HG02943 (cell line): Measurements from ENCODE around the gene CREB5.

Source experiments
- ATAC-seq: cut with Tn5 transposase; IDR thresholded peaks from one replicate; pipeline ENCODE4 v1.9.1; 2021; ENCODE audit warnings: mild to moderate bottlenecking, low read depth, moderate library complexity; ENCODE audit not compliant: unreplicated experiment

Gene CREB5

GRCh38 chr7:28724563-28724962 lies 312.2 kb downstream of the CREB5 start:
- no peak for ATAC-seq

GRCh38 chr7:28725045-28725642 lies 312.8 kb downstream of the CREB5 start:
- no peak for ATAC-seq

GRCh38 chr7:28725911-28726310 lies 313.6 kb downstream of the CREB5 start:
- no peak for ATAC-seq

- ATAC-seq: no peak
Observed at GRCh38 chr7:28726555-28726954, 314.2 kb downstream of the CREB5 start.

GRCh38 chr7:28729281-28729680 lies 317.0 kb downstream of the CREB5 start:
- no peak for ATAC-seq

GRCh38 chr7:28729727-28730126 lies 317.4 kb downstream of the CREB5 start:
- no peak for ATAC-seq

- no peak for ATAC-seq
Observed at GRCh38 chr7:28731092-28731658, 318.9 kb downstream of the CREB5 start.

- no peak for ATAC-seq
Observed at GRCh38 chr7:28732071-28732869, 320.0 kb downstream of the CREB5 start.

GRCh38 chr7:28733035-28733434 lies 320.7 kb downstream of the CREB5 start:
- ATAC-seq: no peak

- ATAC-seq: no peak
Observed at GRCh38 chr7:28738412-28738811, 326.1 kb downstream of the CREB5 start.

- ATAC-seq: no peak
Observed at GRCh38 chr7:28739128-28739527, 326.8 kb downstream of the CREB5 start.

- ATAC-seq: no peak
Observed at GRCh38 chr7:28739826-28740225, 327.5 kb downstream of the CREB5 start.

- ATAC-seq: no peak
Observed at GRCh38 chr7:28744951-28745350, 332.6 kb downstream of the CREB5 start.

GRCh38 chr7:28745351-28745750 lies 333.0 kb downstream of the CREB5 start:
- no peak for ATAC-seq

- ATAC-seq: no peak
Observed at GRCh38 chr7:28747404-28747803, 335.1 kb downstream of the CREB5 start.

- ATAC-seq: no peak
Observed at GRCh38 chr7:28747854-28748253, 335.5 kb downstream of the CREB5 start.

- ATAC-seq: no peak
Observed at GRCh38 chr7:28748346-28748745, 336.0 kb downstream of the CREB5 start.

- ATAC-seq: no peak
Observed at GRCh38 chr7:28748933-28749584, 336.7 kb downstream of the CREB5 start.

GRCh38 chr7:28749638-28750037 lies 337.3 kb downstream of the CREB5 start:
- no peak for ATAC-seq

- ATAC-seq: no peak
Observed at GRCh38 chr7:28750981-28751380, 338.7 kb downstream of the CREB5 start.

- no peak for ATAC-seq
Observed at GRCh38 chr7:28753613-28754012, 341.3 kb downstream of the CREB5 start.
